Gastroesophageal sphincter (tissue), 4 donors: ENCODE results near the gene PRR14L. TPM values are rescaled to one million over a fixed set of nuclear protein-coding genes. Genes with fewer than 3 reads are reported as not detected.
"Not testable (repeated sequence)": the region's sequence is repeated elsewhere in the genome, so short reads cannot be mapped to it uniquely, and the experiment has no call there.

ENCODE experiments used
- ATAC-seq: fragments of 150-250 bp; one replicate; pipeline ENCODE4 v1.9.1; 2016; ENCODE audit warnings: mild to moderate bottlenecking, moderate library complexity
- H3K27ac ChIP-seq, 4 donors: fragments of 200-600 bp; sonication (generic) in 3 of 4; 1 replicate in 3 of 4; 2 replicates in 1 of 4; pipeline ENCODE4 v1.5.1; 2016 to 2019
- H3K27me3 ChIP-seq: fragments of 200-600 bp; sonication (generic); one replicate; pipeline ENCODE4 v1.5.1; 2019
- H3K36me3 ChIP-seq, 2 donors: fragments of 200-600 bp; sonication (generic); one replicate each; pipeline ENCODE4 v1.5.1; 2019; ENCODE audit warnings: control low read depth in 1 of 2
- H3K4me1 ChIP-seq, 3 donors: fragments of 200-600 bp; sonication (generic); 1 replicate in 2 of 3; 2 replicates in 1 of 3; pipeline ENCODE4 v1.5.1; 2016 to 2019; ENCODE audit warnings: control low read depth in 2 of 3
- H3K4me3 ChIP-seq, 2 donors: fragments of 200-600 bp; sonication (generic); one replicate each; pipeline ENCODE4 v1.5.1; 2019; ENCODE audit warnings: mild to moderate bottlenecking in 1 of 2, moderate library complexity in 1 of 2
- H3K9me3 ChIP-seq, 3 donors: fragments of 200-600 bp; sonication (generic); one replicate each; pipeline ENCODE4 v1.5.1; 2017 to 2019; ENCODE audit warnings: control low read depth in 2 of 3
- EP300 ChIP-seq: sonication (generic); formaldehyde crosslinking; IDR thresholded peaks from one replicate; pipeline ENCODE4 v1.6.1; 2017; ENCODE audit warnings: antibody characterized with exemption, mild to moderate bottlenecking
- POLR2A ChIP-seq, 2 donors: fragments of 450-650 bp; IDR thresholded peaks; one replicate each; pipeline ENCODE4 v1.6.1; 2017; ENCODE audit warnings: antibody characterized with exemption in 2 of 2, mild to moderate bottlenecking in 2 of 2, moderate library complexity in 1 of 2
- POLR2AphosphoS5 ChIP-seq: sonication (generic); formaldehyde crosslinking; IDR thresholded peaks from one replicate; pipeline ENCODE4 v1.6.1; 2017; ENCODE audit warnings: antibody characterized with exemption
- WGBS, 2 donors: methylation state at CpG; one replicate each; pipeline ENCODE4 v1.1.5; 2018; ENCODE audit warnings: low coverage in 1 of 2; 5-methylcytosine and 5-hydroxymethylcytosine counted together
- total RNA-seq, 4 donors: library from RNA; depleted of rRNA; stranded (reverse); fragments of >200 nt; gene quantifications; one replicate each; pipeline ENCODE4 v1.1.0, GENCODE V29; 2016
- TF ChIP-seq, protein P1 (sequence below), 4 experiments: fragments of 200-600 bp in 2 of 4; fragments of 450-650 bp in 2 of 4; sonication (generic) in 1 of 4; IDR thresholded peaks; one replicate each; pipeline ENCODE4 v1.5.1; 2017 to 2019; ENCODE audit warnings: antibody characterized with exemption in 4 of 4, mild to moderate bottlenecking in 2 of 4, moderate library complexity in 2 of 4

The PRR14L gene
- 10 to 100 TPM; 16.0 to 24.5 (median 19.0) TPM for total RNA-seq

DNA sequence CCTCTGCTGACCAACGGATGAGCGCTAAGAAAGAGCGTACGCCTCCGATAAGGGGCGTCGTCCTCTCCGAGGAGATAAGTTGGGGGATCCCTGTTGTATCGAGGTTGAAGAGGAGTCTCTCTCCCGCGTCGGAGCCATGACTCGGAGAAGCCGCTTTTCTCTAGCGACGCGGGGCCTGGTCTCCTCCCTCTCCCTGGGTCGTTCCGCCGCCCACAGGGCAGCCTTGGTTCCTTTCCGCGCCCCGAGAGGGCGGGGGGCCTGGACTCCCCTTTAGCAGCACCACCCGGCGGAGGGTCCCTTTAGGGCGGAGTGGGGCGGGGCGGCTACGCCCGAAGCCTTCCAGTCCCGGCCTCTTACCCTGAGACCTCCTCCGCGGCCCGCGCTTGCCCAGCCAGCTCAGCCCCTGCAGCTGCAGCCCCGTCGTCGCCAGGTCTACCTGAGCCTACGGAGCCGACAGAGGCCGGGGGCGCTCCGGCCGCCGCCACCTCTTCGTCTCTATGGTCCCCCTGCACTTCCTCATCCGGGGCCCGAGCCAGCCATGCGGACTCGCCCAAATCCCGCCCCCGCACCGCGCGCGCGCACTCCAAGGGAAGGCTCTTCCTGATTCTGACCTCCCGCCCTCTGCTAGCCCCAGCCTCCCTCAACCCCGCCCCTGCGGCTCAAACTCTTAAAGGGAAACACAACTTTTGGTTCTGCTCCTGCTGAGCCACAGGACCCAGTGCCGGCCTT, at the start of gene PRR14L:
Gene PRR14L (minus strand): TSS at position 497 of the 729 bp plus-strand sequence. CDS start 11,272 bp downstream, outside the sequence.
- Histone ChIP-seq H3K27ac (peak within 1 kb of the TSS; percentile 74 to 88 (median 86)), H3K36me3 (peaks cover 0 to 6% of the 10 kb centered on the region in 2 donors), H3K4me1 (peaks cover 0 to 64% (median 23%) of the 10 kb centered on the region in 3 donors), H3K4me3 (peak within 1 kb of the TSS; percentile 98), H3K9me3 (no peaks in the 10 kb centered on the region), H3K27me3 (no peaks in the 10 kb centered on the region)
- 0% methylated on average over 15 of the region's 62 CpGs; no CpG with 5 or more reads in 1 of the 2 donors for WGBS, 2 donors
- ATAC-seq, result peak; percentile 92
- TF ChIP-seq, protein P1, sequence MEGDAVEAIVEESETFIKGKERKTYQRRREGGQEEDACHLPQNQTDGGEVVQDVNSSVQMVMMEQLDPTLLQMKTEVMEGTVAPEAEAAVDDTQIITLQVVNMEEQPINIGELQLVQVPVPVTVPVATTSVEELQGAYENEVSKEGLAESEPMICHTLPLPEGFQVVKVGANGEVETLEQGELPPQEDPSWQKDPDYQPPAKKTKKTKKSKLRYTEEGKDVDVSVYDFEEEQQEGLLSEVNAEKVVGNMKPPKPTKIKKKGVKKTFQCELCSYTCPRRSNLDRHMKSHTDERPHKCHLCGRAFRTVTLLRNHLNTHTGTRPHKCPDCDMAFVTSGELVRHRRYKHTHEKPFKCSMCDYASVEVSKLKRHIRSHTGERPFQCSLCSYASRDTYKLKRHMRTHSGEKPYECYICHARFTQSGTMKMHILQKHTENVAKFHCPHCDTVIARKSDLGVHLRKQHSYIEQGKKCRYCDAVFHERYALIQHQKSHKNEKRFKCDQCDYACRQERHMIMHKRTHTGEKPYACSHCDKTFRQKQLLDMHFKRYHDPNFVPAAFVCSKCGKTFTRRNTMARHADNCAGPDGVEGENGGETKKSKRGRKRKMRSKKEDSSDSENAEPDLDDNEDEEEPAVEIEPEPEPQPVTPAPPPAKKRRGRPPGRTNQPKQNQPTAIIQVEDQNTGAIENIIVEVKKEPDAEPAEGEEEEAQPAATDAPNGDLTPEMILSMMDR (IDR thresholded peaks at IDR 0.05), result peak in 1 of 4 experiments; percentile 46
- TF ChIP-seq POLR2AphosphoS5 (peak; percentile 82), EP300 (no peak), POLR2A (IDR thresholded peaks at IDR 0.05) (peak; percentile 69 to 75)

DNA sequence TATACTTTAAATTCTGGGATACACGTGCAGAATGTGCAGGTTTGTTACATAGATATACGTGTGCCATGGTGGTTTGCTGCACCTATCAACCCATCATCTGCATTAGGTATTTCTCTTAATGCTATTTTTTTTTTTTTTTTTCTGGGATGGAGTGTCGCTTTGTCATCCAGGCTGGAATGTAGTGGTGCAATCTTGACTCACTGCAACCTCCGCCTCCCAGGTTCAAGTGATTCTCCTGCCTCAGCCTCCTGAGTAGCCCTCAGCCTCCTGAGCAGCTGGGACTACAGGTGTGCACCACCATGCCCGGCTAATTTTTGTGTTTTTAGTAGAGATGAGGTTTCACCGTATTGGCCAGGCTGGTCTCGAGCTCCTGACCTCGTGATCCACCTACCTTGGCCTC, 49.4 kb upstream of the PRR14L start:
- H3K27ac ChIP-seq, H3K9me3 ChIP-seq, ATAC-seq, H3K27me3 ChIP-seq, H3K4me1 ChIP-seq, H3K4me3 ChIP-seq: not testable (repeated sequence)
- peaks cover 0 to 100% of the 10 kb centered on the region in 2 donors for H3K36me3 ChIP-seq
- WGBS, 2 donors, result 76 to 79% methylated on average over 5 to 6 of the region's 8 CpGs

DNA sequence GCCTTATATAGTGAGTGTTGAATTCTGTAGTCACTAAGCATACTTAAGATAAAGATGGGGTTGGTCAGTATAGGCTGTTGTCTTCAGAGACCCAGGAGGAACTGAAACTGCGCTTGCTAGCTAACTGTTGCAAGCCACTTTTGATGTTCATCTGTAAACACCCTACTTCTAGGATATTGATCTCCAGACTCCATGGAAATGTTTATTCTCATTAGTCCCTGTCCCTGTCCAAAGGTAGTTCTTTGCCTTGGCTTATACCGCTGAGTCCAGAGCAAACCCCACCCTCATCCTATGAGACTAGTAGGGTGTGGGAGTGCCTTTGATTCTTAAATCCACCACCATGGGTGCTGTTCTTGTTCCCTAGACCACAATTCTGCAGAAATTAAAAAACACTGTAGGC, 40.3 kb upstream of the PRR14L start:
- TF ChIP-seq POLR2AphosphoS5 (no peak), EP300 (no peak)
- TF ChIP-seq, protein P1 (IDR thresholded peaks at IDR 0.05), result no peak
- no peak overlapping the region for H3K4me3 ChIP-seq

DNA sequence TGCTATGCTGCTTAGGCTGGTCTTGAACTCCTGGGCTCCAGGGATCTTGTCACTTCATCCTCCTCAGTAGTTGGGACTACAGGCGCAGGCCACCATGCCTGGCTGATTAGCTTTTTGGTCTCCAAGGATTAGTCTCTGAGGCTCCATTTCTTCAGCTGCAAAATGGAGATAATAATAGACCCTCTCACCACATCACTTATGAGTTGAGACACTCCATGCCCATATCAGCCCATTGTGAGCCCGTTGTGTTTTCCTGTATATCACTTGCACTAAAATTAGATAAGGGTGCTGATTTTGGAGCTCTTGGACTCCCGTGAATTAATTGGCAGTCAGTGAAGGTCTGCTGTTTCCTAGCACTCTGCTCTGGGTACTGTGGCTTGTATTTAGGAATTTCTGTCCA, 39.9 kb upstream of the PRR14L start:
- Histone ChIP-seq H3K9me3 (no peaks in the 10 kb centered on the region), H3K27ac (no peak overlapping the region), H3K4me1 (no peaks in the 10 kb centered on the region), H3K4me3 (no peak overlapping the region), H3K36me3 (peaks cover 0 to 85% of the 10 kb centered on the region in 2 donors), H3K27me3 (no peaks in the 10 kb centered on the region)
- 63 to 89% methylated on average over 3 of the region's 3 CpGs for WGBS, 2 donors
- no peak for TF ChIP-seq POLR2AphosphoS5
- no peak for TF ChIP-seq EP300
- no peak for TF ChIP-seq POLR2A (IDR thresholded peaks at IDR 0.05)
- TF ChIP-seq, protein P1 (IDR thresholded peaks at IDR 0.05), result no peak
- ATAC-seq, result no peak

More for the DNA sequence above, 40.3 kb upstream of the PRR14L start:
- no peaks in the 10 kb centered on the region for H3K4me1 ChIP-seq
- H3K9me3 ChIP-seq, result no peaks in the 10 kb centered on the region
- no peak overlapping the region for H3K27ac ChIP-seq
- no peak for ATAC-seq
- WGBS, 2 donors, result 95 to 100% methylated on average over 2 of the region's 2 CpGs
- H3K36me3 ChIP-seq, result peaks cover 0 to 85% of the 10 kb centered on the region in 2 donors
- H3K27me3 ChIP-seq, result no peaks in the 10 kb centered on the region

DNA sequence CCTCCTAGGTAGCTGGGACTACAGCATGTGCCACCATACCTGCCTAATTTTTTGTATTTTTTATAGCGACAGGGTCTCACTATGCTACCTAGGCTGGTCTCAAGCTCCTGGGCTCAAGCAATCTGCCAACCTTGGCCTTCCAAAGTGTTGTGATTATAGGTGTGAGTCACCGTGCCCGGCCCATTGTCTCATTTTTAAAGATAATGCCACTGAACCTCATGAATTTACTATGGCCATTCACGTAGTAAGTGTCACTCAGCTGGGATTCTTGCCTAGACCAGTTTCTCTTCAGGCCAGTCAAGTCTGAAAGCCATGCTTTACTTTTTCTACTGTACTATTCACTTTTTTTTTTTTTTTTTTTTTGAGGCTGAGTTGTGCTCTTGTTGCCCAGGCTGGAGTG, 26.3 kb upstream of the PRR14L start:
- Histone ChIP-seq H3K9me3 (no peaks in the 10 kb centered on the region), H3K27ac (no peak overlapping the region), H3K36me3 (peaks cover 0 to 97% of the 10 kb centered on the region in 2 donors), H3K27me3 (no peaks in the 10 kb centered on the region), H3K4me1 (no peaks in the 10 kb centered on the region), H3K4me3 (no peak overlapping the region)
- WGBS, 2 donors, result 96% methylated on average over 4 of the region's 4 CpGs; no CpG with 5 or more reads in 1 of the 2 donors
- ATAC-seq, result no peak
- TF ChIP-seq POLR2AphosphoS5, result no peak
- TF ChIP-seq, protein P1 (IDR thresholded peaks at IDR 0.05), result no peak
- TF ChIP-seq POLR2A (IDR thresholded peaks at IDR 0.05), result no peak
- no peak for TF ChIP-seq EP300
